Fibroblast of pulmonary artery (primary cell): ENCODE results near the gene FAM163A.

ENCODE experiments used
- DNase-seq: peaks from one replicate; pipeline ENCODE4 v3.0.0-alpha.2; 2010; ENCODE audit warnings: low read depth
- H3K4me3 ChIP-seq: replicated peaks from 2 replicates; pipeline ENCODE4 v1.5.1; 2011; ENCODE audit warnings: low read depth, mild to moderate bottlenecking, control low read depth, low read length, moderate library complexity
- CTCF ChIP-seq: IDR thresholded peaks from 2 replicates; pipeline ENCODE4 v1.5.1; 2011; ENCODE audit warnings: mild to moderate bottlenecking, control low read depth, low read length, inconsistent platforms; ENCODE audit errors: missing control alignments

Gene FAM163A

GRCh38 chr1:179818260-179818659 lies 75.2 kb downstream of the FAM163A start:
- H3K4me3 ChIP-seq: no peak overlapping the region
- no peak for TF ChIP-seq CTCF
- DNase-seq: no peak

GRCh38 chr1:179818743-179819173 lies 75.7 kb downstream of the FAM163A start:
- peak; percentile 65 for DNase-seq
- no peak for TF ChIP-seq CTCF

GRCh38 chr1:179820226-179820970 lies 77.3 kb downstream of the FAM163A start:
- no peak for TF ChIP-seq CTCF
- no peak overlapping the region for H3K4me3 ChIP-seq
- DNase-seq: no peak

More at GRCh38 chr1:179818743-179819173, 75.7 kb downstream of the FAM163A start:
- no peak overlapping the region for H3K4me3 ChIP-seq

GRCh38 chr1:179821524-179821923 lies 78.4 kb downstream of the FAM163A start:
- H3K4me3 ChIP-seq: no peak overlapping the region
- no peak for TF ChIP-seq CTCF
- DNase-seq: no peak

- TF ChIP-seq CTCF: no peak
- DNase-seq: no peak
- H3K4me3 ChIP-seq: no peak overlapping the region
Measured at GRCh38 chr1:179822065-179822464, 79.0 kb downstream of the FAM163A start.

- TF ChIP-seq CTCF: no peak
- DNase-seq: no peak
- H3K4me3 ChIP-seq: no peak overlapping the region
Measured at GRCh38 chr1:179823693-179824092, 80.6 kb downstream of the FAM163A start.

GRCh38 chr1:179824265-179824664 lies 81.2 kb downstream of the FAM163A start:
- no peak for TF ChIP-seq CTCF
- no peak overlapping the region for H3K4me3 ChIP-seq
- DNase-seq: no peak
